Spleen (tissue), 7 donors: ENCODE data around the gene PLA2G4E.

Experiments
- POLR2A ChIP-seq, 3 donors: fragments of 450-650 bp; IDR thresholded peaks; one replicate each; pipeline ENCODE4 v1.5.1; 2017; ENCODE audit warnings: antibody characterized with exemption in 3 of 3, mild to moderate bottlenecking in 1 of 3
- POLR2AphosphoS5 ChIP-seq, 3 donors: sonication (generic); formaldehyde crosslinking; IDR thresholded peaks; one replicate each; pipeline ENCODE4 v1.5.1; 2017; ENCODE audit warnings: antibody characterized with exemption in 3 of 3
- TF ChIP-seq, protein P1 (sequence below), 11 experiments: fragments of 200-600 bp in 7 of 11; fragments of 450-650 bp in 4 of 11; sonication (generic) in 4 of 11; IDR thresholded peaks in 8 of 11; conservative IDR thresholded peaks in 3 of 11; 1 replicate in 7 of 11; 2 replicates in 4 of 11; pipeline versions ENCODE4 v1.4.0 to v1.8.0; 2016 to 2021; ENCODE audit warnings: antibody characterized with exemption in 11 of 11, inconsistent platforms in 4 of 11, mild to moderate bottlenecking in 1 of 11
- donor health status: DM: no; HTN: no; CAD: no; lungs with moderate emphysema.
- donor health status: DM: no; HTN: no; CAD: no.
- donor health status: DM: no; HTN: no; CAD: no.

- no peak for TF ChIP-seq POLR2A (IDR thresholded peaks at IDR 0.05)
- TF ChIP-seq, protein P1, sequence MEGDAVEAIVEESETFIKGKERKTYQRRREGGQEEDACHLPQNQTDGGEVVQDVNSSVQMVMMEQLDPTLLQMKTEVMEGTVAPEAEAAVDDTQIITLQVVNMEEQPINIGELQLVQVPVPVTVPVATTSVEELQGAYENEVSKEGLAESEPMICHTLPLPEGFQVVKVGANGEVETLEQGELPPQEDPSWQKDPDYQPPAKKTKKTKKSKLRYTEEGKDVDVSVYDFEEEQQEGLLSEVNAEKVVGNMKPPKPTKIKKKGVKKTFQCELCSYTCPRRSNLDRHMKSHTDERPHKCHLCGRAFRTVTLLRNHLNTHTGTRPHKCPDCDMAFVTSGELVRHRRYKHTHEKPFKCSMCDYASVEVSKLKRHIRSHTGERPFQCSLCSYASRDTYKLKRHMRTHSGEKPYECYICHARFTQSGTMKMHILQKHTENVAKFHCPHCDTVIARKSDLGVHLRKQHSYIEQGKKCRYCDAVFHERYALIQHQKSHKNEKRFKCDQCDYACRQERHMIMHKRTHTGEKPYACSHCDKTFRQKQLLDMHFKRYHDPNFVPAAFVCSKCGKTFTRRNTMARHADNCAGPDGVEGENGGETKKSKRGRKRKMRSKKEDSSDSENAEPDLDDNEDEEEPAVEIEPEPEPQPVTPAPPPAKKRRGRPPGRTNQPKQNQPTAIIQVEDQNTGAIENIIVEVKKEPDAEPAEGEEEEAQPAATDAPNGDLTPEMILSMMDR (IDR thresholded peaks at IDR 0.05 in 8 of 11, conservative IDR thresholded peaks at IDR 0.05 in 3 of 11): no peak
- TF ChIP-seq POLR2AphosphoS5 (IDR thresholded peaks at IDR 0.05): no peak
Observed at GRCh38 chr15:42009474-42009873, 11.4 kb downstream of the PLA2G4E start.
